SH-SY5Y (cell line): Measurements from ENCODE around the gene KIAA0753.

ENCODE experiments used
- GATA2 ChIP-seq: IDR thresholded peaks from 2 replicates; pipeline ENCODE4 v1.6.1; 2011; ENCODE audit warnings: mild to moderate bottlenecking, low read depth, low read length
- GATA3 ChIP-seq: IDR thresholded peaks from 2 replicates; pipeline ENCODE4 v1.6.1; 2011; ENCODE audit warnings: low read depth, mild to moderate bottlenecking, low read length, moderate library complexity

DNA sequence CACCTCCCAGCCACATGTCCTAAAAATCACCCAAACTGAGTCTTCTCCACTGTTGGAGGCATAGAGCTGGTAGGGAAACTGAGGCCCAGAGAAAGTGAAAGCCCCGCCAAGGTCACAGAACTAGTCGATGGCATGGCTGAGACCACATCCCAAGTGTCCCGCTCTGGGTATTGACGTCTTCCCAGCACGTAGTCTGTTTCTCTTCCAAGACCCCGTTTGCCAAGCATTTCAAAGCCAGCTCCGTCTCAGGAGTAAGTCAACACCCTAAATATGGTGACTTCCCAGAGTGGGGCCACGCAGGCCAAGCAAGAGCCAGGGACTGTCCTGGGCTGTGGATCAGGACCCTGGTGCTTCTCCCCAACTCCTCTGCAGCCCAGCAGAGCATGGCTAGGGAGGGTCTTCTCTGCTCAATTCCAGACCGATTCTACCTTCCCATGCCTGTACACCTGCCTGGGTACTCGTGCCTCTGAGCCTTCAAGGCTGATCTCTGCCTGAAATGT, 103.9 kb downstream of the KIAA0753 start:
- no peak for TF ChIP-seq GATA3
- TF ChIP-seq GATA2, result no peak
